ENCODE results near the gene HS3ST3B1. TPM values are rescaled to one million over a fixed set of nuclear protein-coding genes. Genes with fewer than 3 reads are reported as not detected.

Gene HS3ST3B1
- total RNA-seq, 1 donor from 2014 or later, result 8.7 TPM

DNA sequence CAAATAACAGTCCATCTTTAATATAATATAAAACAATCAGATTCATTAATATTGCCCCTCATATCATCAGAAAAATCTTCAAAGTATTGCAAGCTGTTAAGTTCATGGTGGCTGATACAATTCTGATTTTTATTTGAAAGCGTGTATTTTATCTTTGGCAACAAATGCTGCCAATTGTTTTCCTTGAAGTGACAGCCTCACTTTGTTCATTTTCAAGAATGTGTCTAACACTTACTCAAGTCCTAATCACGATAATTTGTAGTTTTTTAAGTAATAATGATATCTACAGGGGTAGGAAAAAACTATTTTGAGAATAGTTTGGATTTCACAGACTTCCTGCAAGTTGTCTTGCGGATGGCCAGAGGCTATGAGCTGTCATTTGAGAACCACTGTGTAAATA lies 75.8 kb downstream of the HS3ST3B1 start:
- Histone ChIP-seq H3K27me3 (ENCODE audit: insufficient read depth, low read length) (no peaks in the 10 kb centered on the region), H3K9ac (ENCODE audit: low read length) (no peak overlapping the region)

DNA sequence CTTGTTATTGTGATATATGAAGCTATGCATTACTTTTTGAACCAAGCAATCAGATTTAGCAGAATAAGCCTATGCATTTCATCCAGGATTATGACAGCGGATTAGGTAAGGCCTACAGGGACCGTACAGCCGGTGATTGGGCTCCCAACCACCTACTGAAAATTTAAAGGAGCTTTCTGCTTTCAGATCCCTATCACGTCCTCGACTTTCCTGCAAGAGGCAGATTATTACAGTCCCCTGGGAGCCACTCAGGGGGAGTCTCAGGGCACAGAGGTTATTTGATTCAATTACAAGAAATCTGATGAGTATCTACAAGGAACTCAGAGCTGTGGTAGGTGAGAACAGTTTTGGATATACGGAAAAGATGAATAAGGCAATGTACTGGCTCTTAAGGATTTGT lies 80.7 kb downstream of the HS3ST3B1 start:
- Histone ChIP-seq H3K27me3 (ENCODE audit: insufficient read depth, low read length) (no peaks in the 10 kb centered on the region), H4K20me1 (ENCODE audit: insufficient read depth, low read length) (no peaks in the 10 kb centered on the region), H2AFZ (ENCODE audit: low read depth, low read length) (no peak overlapping the region), H3K36me3 (ENCODE audit: insufficient read depth, low read length) (no peaks in the 10 kb centered on the region), H3K27ac (ENCODE audit: low read depth, low read length) (no peak overlapping the region), H3K9ac (ENCODE audit: low read length) (no peak overlapping the region), H3K79me2 (ENCODE audit: insufficient read depth, low read length) (no peaks in the 10 kb centered on the region), H3K4me1 (ENCODE audit: insufficient read depth, low read length) (no peaks in the 10 kb centered on the region), H3K9me3 (ENCODE audit: insufficient read depth, low read depth, low read length) (no peaks in the 10 kb centered on the region), H3K4me2 (ENCODE audit: low read length) (no peak overlapping the region), H3K4me3 (ENCODE audit: insufficient read depth, low read depth, low read length) (no peak overlapping the region)
- Mint-ChIP-seq H3K27me3 (ENCODE audit: low read depth, unreplicated experiment) (peaks cover 2% of the 10 kb centered on the region), H3K9me3 (ENCODE audit: unreplicated experiment) (no peaks in the 10 kb centered on the region), H3K36me3 (ENCODE audit: low read depth, unreplicated experiment) (no peaks in the 10 kb centered on the region), H3K4me1 (ENCODE audit: low read depth, unreplicated experiment) (no peaks in the 10 kb centered on the region), H3K4me3 (ENCODE audit: unreplicated experiment) (no peak overlapping the region), H3K27ac (ENCODE audit: unreplicated experiment) (no peak overlapping the region)
- TF ChIP-seq, protein P1, sequence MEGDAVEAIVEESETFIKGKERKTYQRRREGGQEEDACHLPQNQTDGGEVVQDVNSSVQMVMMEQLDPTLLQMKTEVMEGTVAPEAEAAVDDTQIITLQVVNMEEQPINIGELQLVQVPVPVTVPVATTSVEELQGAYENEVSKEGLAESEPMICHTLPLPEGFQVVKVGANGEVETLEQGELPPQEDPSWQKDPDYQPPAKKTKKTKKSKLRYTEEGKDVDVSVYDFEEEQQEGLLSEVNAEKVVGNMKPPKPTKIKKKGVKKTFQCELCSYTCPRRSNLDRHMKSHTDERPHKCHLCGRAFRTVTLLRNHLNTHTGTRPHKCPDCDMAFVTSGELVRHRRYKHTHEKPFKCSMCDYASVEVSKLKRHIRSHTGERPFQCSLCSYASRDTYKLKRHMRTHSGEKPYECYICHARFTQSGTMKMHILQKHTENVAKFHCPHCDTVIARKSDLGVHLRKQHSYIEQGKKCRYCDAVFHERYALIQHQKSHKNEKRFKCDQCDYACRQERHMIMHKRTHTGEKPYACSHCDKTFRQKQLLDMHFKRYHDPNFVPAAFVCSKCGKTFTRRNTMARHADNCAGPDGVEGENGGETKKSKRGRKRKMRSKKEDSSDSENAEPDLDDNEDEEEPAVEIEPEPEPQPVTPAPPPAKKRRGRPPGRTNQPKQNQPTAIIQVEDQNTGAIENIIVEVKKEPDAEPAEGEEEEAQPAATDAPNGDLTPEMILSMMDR (IDR thresholded peaks at IDR 0.05; ENCODE audit: insufficient read depth, low read depth, low read length), result no peak
- no peak for TF ChIP-seq EZH2 (IDR thresholded peaks at IDR 0.05; ENCODE audit: insufficient read depth, low read length)
- FAIRE-seq (no peak), DNase-seq (ENCODE audit: low read depth) (no peak)

More for the DNA sequence above, 75.8 kb downstream of the HS3ST3B1 start:
- Histone ChIP-seq H3K9me3 (ENCODE audit: insufficient read depth, low read depth, low read length) (no peaks in the 10 kb centered on the region), H3K4me3 (ENCODE audit: insufficient read depth, low read depth, low read length) (no peak overlapping the region), H3K4me2 (ENCODE audit: low read length) (no peak overlapping the region), H3K79me2 (ENCODE audit: insufficient read depth, low read length) (no peaks in the 10 kb centered on the region), H3K27ac (ENCODE audit: low read depth, low read length) (no peak overlapping the region), H3K4me1 (ENCODE audit: insufficient read depth, low read length) (no peaks in the 10 kb centered on the region), H4K20me1 (ENCODE audit: insufficient read depth, low read length) (no peaks in the 10 kb centered on the region), H2AFZ (ENCODE audit: low read depth, low read length) (no peak overlapping the region), H3K36me3 (ENCODE audit: insufficient read depth, low read length) (no peaks in the 10 kb centered on the region)
- no peak overlapping the region for H3K27ac Mint-ChIP-seq (ENCODE audit: unreplicated experiment)
- H3K9me3 Mint-ChIP-seq (ENCODE audit: unreplicated experiment), result no peaks in the 10 kb centered on the region
- TF ChIP-seq, protein P1 (IDR thresholded peaks at IDR 0.05; ENCODE audit: insufficient read depth, low read depth, low read length), result no peak
- TF ChIP-seq EZH2 (IDR thresholded peaks at IDR 0.05; ENCODE audit: insufficient read depth, low read length), result no peak
- FAIRE-seq (no peak), DNase-seq (ENCODE audit: low read depth) (no peak)
- no peak overlapping the region for H3K4me3 Mint-ChIP-seq (ENCODE audit: unreplicated experiment)
- peaks cover 2% of the 10 kb centered on the region for H3K27me3 Mint-ChIP-seq (ENCODE audit: low read depth, unreplicated experiment)
- H3K36me3 Mint-ChIP-seq (ENCODE audit: low read depth, unreplicated experiment), result no peaks in the 10 kb centered on the region
- peaks cover 3% of the 10 kb centered on the region for H3K4me1 Mint-ChIP-seq (ENCODE audit: low read depth, unreplicated experiment)

DNA sequence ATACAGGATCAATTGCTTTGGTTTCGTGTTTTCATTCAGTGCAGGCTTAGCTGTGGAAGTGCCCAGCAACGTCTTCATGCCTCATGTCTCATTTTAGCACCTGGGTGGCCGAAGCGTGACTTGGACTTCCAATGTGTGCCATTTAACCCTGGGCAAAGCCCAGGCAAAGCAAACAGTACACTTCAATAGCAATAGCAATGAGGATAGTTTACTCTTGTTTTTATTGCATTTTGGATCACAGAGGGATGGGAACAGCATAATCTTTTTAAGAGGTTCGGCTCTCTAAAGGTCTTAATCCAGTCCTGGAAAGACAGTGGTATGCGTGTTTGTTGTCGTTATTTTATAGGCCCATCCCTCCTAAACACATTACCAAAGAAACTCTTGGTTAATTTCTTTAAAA lies 86.2 kb downstream of the HS3ST3B1 start:
- Histone ChIP-seq H3K79me2 (ENCODE audit: insufficient read depth, low read length) (no peaks in the 10 kb centered on the region), H3K9me3 (ENCODE audit: insufficient read depth, low read depth, low read length) (no peaks in the 10 kb centered on the region), H3K27me3 (ENCODE audit: insufficient read depth, low read length) (no peaks in the 10 kb centered on the region), H4K20me1 (ENCODE audit: insufficient read depth, low read length) (no peaks in the 10 kb centered on the region), H3K4me3 (ENCODE audit: insufficient read depth, low read depth, low read length) (no peak overlapping the region), H3K9ac (ENCODE audit: low read length) (no peak overlapping the region), H3K4me2 (ENCODE audit: low read length) (no peak overlapping the region), H3K27ac (ENCODE audit: low read depth, low read length) (no peak overlapping the region), H3K4me1 (ENCODE audit: insufficient read depth, low read length) (no peaks in the 10 kb centered on the region), H3K36me3 (ENCODE audit: insufficient read depth, low read length) (no peaks in the 10 kb centered on the region), H2AFZ (ENCODE audit: low read depth, low read length) (no peak overlapping the region)
- Mint-ChIP-seq H3K27ac (ENCODE audit: unreplicated experiment) (no peak overlapping the region), H3K36me3 (ENCODE audit: low read depth, unreplicated experiment) (no peaks in the 10 kb centered on the region), H3K4me1 (ENCODE audit: low read depth, unreplicated experiment) (no peaks in the 10 kb centered on the region), H3K9me3 (ENCODE audit: unreplicated experiment) (no peaks in the 10 kb centered on the region), H3K4me3 (ENCODE audit: unreplicated experiment) (no peak overlapping the region), H3K27me3 (ENCODE audit: low read depth, unreplicated experiment) (no peaks in the 10 kb centered on the region)
- FAIRE-seq (no peak), DNase-seq (ENCODE audit: low read depth) (no peak)
- TF ChIP-seq, protein P1 (IDR thresholded peaks at IDR 0.05; ENCODE audit: insufficient read depth, low read depth, low read length), result no peak
- TF ChIP-seq EZH2 (IDR thresholded peaks at IDR 0.05; ENCODE audit: insufficient read depth, low read length), result no peak

Measured in astrocyte (in vitro differentiated cells and primary cell).